T-helper 2 cell treated with Interferon-gamma antibody and Interleukin-4, amounts not matched to agents 5 μg/mL and 100 μg/mL, for 36 hours (primary cell): ENCODE measurements around the gene LATS2.

Source experiments
- DNase-seq: peaks from one replicate; pipeline ENCODE4 v3.0.0; 2021; ENCODE audit warnings: low spot score
- H3K27ac Mint-ChIP-seq: one replicate; pipeline ENCODE4 v1.8.0; 2021; ENCODE audit warnings: mild to moderate bottlenecking, mixed read lengths
- H3K27me3 Mint-ChIP-seq: one replicate; pipeline ENCODE4 v1.8.0; 2021; ENCODE audit warnings: low read depth, mixed read lengths
- H3K36me3 Mint-ChIP-seq: one replicate; pipeline ENCODE4 v1.8.0; 2021; ENCODE audit warnings: low read depth, mixed read lengths
- H3K4me1 Mint-ChIP-seq: one replicate; pipeline ENCODE4 v1.8.0; 2021; ENCODE audit warnings: low read depth, mixed read lengths
- H3K4me3 Mint-ChIP-seq: one replicate; pipeline ENCODE4 v1.8.0; 2022; ENCODE audit warnings: mild to moderate bottlenecking, moderate library complexity, mixed read lengths
- H3K9me3 Mint-ChIP-seq: one replicate; pipeline ENCODE4 v1.8.0; 2021; ENCODE audit warnings: mixed read lengths

The LATS2 gene

DNA sequence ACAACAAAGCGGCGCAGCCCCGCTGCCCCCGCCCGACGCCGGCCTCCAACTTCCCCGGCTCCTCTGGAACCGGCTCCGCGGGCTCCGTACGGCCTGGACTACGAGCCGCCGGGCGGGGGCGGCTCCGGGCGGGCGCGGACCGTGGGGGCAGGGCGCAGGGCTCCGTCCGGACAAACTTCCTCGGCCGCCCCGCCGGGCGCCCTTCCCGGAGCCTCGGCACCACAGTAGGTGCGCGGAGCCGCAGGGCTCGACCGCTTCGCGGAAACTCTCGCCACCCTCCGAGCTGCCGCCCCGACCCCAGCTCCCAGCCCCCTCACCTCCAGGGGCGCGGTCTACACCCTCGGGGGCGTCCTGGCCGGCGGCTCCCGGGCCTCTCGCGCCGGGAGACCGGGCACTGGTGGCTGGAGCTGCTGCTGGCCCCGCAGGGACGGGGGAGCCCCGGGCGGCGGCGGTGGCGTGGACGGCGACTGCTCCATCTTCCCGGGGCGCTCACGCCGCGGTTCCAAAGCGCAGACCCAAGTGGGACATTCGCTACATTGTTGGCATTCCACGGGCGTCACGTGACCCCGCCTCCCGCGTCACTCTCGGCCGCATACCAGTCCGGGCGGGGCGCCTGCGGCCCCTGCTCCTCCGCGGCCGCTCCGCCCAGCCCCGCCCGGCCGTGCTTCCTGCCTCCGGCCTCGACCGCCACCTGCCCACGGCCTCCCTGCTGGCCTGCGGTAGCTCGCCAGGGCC is at the start of gene LATS2:
LATS2 (minus strand) TSS at position 558 of the 735 bp plus-strand sequence. CDS start 15,560 bp downstream, outside the sequence.
- Mint-ChIP-seq H3K27me3 (peaks cover 57% of the 10 kb centered on the region), H3K36me3 (peaks cover 2% of the 10 kb centered on the region), H3K27ac (peak within 1 kb of the TSS; percentile 76), H3K9me3 (no peaks in the 10 kb centered on the region), H3K4me1 (peaks cover 2% of the 10 kb centered on the region), H3K4me3 (peak within 1 kb of the TSS; percentile 85)
- peak; percentile 74 for DNase-seq

DNA sequence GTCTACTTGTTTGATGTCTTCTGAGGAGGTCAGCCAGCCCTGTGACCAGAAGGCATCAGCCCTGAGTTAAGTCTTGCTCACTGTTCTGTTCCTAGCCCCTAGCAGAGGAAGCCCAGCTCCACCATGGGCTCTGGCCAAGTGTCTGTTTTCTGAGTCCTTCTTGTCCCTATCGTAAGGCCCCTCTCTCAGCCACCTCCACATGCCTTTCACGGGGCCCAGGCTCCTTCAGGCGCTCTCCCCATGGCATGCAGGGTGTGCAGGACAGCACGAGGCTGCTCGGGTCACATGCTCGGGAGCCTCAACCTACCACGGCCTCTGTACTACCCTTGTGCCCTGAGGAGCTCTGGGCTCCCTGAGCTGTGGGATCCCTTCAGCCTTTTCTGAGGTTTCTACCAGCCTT is 47.8 kb upstream of the LATS2 start:
- H3K27me3 Mint-ChIP-seq: no peaks in the 10 kb centered on the region

DNA sequence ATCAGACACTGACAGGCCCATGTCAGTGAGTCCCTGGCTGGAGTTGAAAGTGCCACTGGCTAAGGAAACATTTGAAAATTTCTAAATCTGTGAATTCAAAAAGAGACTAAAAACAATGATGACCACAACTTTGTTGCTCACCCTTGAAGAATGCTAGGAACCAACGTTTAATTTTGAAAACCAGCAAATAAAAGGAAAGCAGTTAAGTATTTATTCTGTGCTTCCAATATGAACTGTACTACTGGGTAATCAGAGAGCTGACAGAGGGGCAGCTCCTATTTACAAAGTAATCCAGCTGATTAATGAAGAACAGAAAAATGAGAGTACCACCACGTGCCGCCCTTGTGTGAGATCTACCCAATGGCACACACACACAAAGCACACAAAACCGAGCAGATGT is 44.7 kb upstream of the LATS2 start:
- no peaks in the 10 kb centered on the region for H3K27me3 Mint-ChIP-seq
- H3K27ac Mint-ChIP-seq: no peak overlapping the region
- no peaks in the 10 kb centered on the region for H3K9me3 Mint-ChIP-seq
- H3K4me3 Mint-ChIP-seq: no peak overlapping the region
- DNase-seq: no peak
- H3K4me1 Mint-ChIP-seq: no peaks in the 10 kb centered on the region
- H3K36me3 Mint-ChIP-seq: no peaks in the 10 kb centered on the region

More for the DNA sequence above, 47.8 kb upstream of the LATS2 start:
- no peaks in the 10 kb centered on the region for H3K4me1 Mint-ChIP-seq
- H3K9me3 Mint-ChIP-seq: no peaks in the 10 kb centered on the region
- H3K36me3 Mint-ChIP-seq: no peaks in the 10 kb centered on the region
- no peak overlapping the region for H3K27ac Mint-ChIP-seq
- no peak for DNase-seq
- H3K4me3 Mint-ChIP-seq: no peak overlapping the region

DNA sequence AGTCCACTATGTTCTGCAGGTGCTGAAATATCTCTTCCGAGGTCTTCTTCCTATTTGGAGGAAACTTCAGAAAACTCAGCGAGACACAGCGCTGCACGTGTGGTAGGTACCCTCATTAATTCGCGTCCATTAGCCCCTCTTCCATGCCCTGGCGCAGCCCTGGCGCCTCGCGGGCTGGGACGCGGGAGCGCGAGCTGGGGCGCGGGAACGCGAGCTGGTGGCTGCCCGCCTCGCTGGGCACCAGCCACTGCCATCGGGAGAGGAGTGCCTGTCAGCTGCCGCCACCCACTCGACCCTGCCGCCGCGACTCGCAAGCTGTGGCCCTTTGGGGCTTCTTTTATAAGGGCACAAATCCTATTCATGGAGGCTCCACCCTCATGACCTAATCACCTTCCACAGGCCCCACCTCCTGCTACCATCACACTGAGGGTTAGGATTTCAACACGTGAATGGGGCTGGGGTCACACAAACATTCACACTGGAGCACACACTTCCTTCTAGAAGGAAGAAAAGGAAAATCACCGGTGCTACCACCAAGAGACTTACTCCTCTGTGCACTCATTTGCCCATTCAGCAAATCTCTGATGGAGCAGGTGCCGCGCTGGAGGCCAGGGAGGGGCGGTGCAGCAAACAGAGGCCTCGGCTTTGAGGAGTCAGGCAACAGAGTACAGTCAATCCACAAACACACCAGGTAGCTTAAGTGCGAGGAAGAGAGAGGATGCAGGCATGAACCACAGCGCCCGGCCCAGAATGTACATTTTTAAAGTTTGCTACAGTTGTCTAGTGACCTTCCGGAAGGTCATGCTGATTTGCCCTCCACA is 43.0 kb upstream of the LATS2 start:
- Mint-ChIP-seq H3K4me3 (no peak overlapping the region), H3K27ac (no peak overlapping the region), H3K9me3 (no peaks in the 10 kb centered on the region), H3K36me3 (no peaks in the 10 kb centered on the region), H3K27me3 (no peaks in the 10 kb centered on the region), H3K4me1 (no peaks in the 10 kb centered on the region)
- DNase-seq: no peak

DNA sequence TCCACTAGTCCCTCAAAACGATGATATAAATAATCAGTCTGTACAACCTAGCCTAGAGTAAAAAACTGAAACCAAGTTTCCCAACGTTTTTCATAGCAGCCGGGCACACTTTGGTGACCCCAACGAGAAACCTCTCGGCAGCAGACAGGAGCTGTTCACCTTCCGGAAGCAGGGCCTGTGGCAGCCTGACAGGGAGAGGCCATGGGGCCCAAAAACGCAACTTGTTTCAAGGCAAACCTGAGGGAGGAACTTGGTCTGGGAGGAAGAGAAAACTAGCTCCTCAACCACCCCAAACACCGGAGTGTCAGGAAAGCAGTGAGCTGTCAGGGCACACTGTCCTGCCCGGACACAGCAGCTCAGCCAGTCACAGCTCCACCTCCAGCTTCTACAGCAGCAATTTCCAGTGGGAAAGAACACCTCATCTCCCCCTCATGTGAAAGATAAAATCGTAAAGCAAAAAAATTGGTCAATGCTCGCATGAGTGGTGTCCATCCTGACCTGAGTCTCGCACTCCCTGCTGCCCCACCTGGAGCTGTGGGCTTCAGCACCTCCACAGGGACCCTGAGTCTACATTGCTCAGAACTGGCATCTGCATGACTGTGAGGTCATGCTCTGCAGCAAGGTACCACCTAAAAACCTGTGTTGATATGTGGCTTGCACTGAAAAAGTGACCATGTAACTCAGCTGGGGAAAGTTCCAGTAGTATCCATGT is 40.6 kb upstream of the LATS2 start:
- H3K36me3 Mint-ChIP-seq: no peaks in the 10 kb centered on the region
- H3K9me3 Mint-ChIP-seq: no peaks in the 10 kb centered on the region
- H3K27ac Mint-ChIP-seq: no peak overlapping the region
- peaks cover 3% of the 10 kb centered on the region for H3K27me3 Mint-ChIP-seq
- no peak overlapping the region for H3K4me3 Mint-ChIP-seq
- no peaks in the 10 kb centered on the region for H3K4me1 Mint-ChIP-seq
- no peak for DNase-seq

DNA sequence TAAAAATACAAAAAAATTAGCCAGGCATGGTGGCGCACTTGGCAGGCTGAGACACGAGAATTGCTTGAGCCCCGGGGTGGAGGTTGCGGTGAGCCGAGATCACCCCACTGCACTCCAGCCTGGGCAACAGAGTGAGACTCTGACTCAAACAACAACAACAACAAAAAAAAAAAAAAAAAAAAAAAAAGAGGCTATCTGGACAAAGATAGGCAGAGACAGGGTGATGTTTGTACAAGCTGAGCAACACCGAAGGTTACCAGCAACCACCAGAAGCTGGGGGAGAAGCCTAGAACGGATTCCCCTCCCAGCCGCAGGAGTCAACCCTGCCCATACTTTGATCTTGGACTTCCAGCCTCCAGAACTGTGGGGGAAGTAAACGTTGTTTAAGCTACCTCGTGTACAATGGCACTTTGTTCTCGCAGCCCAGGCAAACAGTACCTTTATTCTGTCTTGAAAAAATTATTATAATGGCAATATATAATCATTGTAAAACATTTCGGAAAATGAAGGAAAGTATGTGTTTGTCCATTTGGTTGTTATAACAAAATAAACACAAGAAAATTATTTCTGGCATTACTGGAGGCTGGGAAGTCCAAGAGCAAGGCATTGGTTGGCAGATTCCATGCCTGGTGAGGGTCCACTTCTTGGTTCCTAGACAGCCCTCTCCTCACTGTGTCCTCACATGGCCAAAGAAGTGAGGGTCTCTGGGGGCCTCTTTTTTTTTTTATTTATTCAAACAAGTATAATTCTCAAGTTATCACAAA is 39.8 kb upstream of the LATS2 start:
- Mint-ChIP-seq H3K4me1 (no peaks in the 10 kb centered on the region), H3K4me3 (no peak overlapping the region)

DNA sequence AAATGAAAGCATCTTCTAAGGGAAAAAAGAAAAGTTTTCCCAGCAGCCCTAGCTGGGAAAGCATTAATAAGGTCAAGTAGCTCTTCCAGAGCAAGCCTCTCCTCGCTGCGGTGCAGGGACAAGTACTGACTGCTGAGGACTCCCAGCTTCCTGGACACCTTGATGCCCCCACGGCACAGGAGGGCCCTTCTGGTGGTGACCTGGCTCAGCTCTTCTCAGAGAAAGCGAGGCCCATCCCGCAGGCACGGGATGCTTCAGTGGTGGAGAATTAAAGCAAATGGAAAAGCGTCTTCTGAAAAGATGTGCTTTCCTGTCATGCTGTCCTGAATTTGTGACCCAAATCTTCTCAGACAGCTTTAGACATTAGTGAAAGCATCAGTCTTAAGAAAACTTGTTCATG is 38.8 kb upstream of the LATS2 start:
- Mint-ChIP-seq H3K36me3 (no peaks in the 10 kb centered on the region), H3K27me3 (peaks cover 3% of the 10 kb centered on the region), H3K27ac (no peak overlapping the region), H3K4me1 (no peaks in the 10 kb centered on the region), H3K9me3 (no peaks in the 10 kb centered on the region), H3K4me3 (no peak overlapping the region)
- no peak for DNase-seq

More for the DNA sequence above, 39.8 kb upstream of the LATS2 start:
- Mint-ChIP-seq H3K9me3 (no peaks in the 10 kb centered on the region), H3K27me3 (peaks cover 3% of the 10 kb centered on the region), H3K27ac (no peak overlapping the region), H3K36me3 (no peaks in the 10 kb centered on the region)
- no peak for DNase-seq

DNA sequence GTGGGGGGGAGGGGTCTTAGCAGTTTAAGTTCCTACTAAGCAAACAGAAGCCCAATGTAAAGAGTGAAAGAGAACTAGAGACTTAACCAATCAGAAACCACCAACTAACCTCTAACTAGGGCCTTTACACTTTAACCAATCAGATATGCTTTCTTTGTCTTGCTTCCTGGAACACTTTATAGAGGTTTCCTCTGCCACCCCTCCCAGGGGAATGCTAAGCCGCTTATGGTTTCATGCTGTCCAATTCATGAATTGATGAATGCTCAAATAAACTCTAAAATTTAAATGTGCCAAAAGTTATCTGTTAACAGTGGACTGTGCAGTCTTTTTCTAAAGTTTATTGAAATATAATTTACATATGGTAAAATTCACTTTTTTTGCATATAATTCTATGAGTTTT is 33.9 kb upstream of the LATS2 start:
- no peaks in the 10 kb centered on the region for H3K9me3 Mint-ChIP-seq
- no peak overlapping the region for H3K27ac Mint-ChIP-seq
- H3K4me1 Mint-ChIP-seq: no peaks in the 10 kb centered on the region
- peaks cover 3% of the 10 kb centered on the region for H3K27me3 Mint-ChIP-seq
- no peak for DNase-seq
- H3K4me3 Mint-ChIP-seq: no peak overlapping the region
- no peaks in the 10 kb centered on the region for H3K36me3 Mint-ChIP-seq

DNA sequence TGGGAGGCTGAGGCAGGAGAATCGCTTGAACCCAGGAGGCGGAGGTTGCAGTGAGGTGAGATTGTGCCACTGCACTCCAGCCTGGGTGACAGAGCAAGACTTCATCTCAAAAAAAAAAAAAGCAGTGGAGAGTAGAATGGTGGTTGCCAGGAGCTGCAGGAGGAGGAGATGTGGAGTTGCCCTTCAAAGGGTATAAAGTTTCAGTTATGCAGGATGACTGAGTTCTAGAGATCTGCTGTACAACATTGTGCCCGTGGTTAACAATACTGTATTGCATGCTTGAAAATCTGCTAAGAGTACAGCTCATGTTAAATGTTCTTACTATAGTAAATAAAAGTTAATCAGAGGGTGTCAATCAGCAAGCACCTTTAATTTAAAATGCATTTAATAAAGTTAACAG is 28.4 kb upstream of the LATS2 start:
- Mint-ChIP-seq H3K36me3 (no peaks in the 10 kb centered on the region), H3K27ac (no peak overlapping the region), H3K4me3 (no peak overlapping the region), H3K27me3 (peaks cover 13% of the 10 kb centered on the region), H3K9me3 (no peaks in the 10 kb centered on the region), H3K4me1 (no peaks in the 10 kb centered on the region)
- no peak for DNase-seq

DNA sequence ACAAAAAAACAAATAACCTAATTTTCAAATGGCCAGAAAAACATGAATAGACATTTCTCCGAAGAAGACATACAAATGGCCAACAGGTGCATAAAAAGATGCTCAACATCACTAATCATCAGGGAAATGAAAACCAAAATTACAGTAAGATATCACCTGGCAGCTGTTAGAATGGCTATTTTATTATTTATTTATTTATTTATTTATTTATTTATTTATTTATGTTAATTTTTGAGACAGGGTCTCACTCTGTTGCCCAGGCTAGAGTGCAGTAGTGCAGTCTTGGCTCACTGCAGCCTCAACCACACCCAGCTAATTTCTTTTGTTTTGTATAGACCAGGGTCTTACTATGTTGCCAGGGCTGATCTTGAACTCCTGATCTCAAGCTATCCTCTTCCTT is 27.1 kb upstream of the LATS2 start:
- H3K4me3 Mint-ChIP-seq: no peak overlapping the region
- H3K27ac Mint-ChIP-seq: no peak overlapping the region
- no peaks in the 10 kb centered on the region for H3K9me3 Mint-ChIP-seq
- H3K4me1 Mint-ChIP-seq: no peaks in the 10 kb centered on the region
- no peak for DNase-seq
- H3K27me3 Mint-ChIP-seq: peaks cover 13% of the 10 kb centered on the region
- no peaks in the 10 kb centered on the region for H3K36me3 Mint-ChIP-seq

DNA sequence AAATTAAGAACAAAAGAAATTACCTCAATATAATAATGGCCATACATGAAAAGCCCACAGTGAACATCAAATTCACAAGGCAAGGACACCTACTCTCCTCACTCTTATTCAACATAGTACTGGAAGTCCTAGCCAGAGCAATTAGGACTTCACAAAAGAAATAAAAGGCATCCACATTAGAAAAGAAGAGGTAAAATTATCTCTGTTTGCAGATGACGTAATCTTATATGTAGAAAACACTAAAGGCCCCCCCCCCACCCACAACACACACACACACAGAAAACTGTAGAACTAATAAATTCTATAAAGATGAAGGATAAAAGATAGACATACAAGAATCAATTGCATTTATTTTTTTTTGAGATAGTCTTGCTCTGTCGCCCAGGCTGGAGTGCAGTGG is 25.5 kb upstream of the LATS2 start:
- peaks cover 13% of the 10 kb centered on the region for H3K27me3 Mint-ChIP-seq

DNA sequence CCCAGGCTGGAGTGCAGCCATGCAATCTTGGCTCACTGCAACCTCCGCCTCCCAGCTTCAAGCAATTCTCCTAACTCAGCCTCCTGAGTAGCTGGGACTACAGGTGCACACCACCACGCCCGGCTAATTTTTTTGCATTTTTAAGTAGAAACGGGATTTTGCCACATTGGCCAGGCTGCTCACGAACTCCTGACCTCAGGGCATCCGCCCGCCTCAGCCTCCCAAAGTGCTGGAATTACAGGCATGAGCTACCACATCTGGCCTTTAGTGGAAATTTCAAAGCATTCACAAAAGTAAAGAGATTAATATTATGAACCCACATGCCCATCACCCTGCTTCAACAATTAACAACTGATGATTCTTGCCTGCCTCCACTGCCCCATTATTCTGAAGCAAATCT is 20.5 kb upstream of the LATS2 start:
- Mint-ChIP-seq H3K27ac (no peak overlapping the region), H3K27me3 (peaks cover 28% of the 10 kb centered on the region), H3K4me3 (no peak overlapping the region), H3K36me3 (no peaks in the 10 kb centered on the region), H3K4me1 (no peaks in the 10 kb centered on the region), H3K9me3 (no peaks in the 10 kb centered on the region)
- DNase-seq: no peak

More for the DNA sequence above, 25.5 kb upstream of the LATS2 start:
- Mint-ChIP-seq H3K27ac (no peak overlapping the region), H3K4me1 (no peaks in the 10 kb centered on the region), H3K36me3 (no peaks in the 10 kb centered on the region), H3K4me3 (no peak overlapping the region), H3K9me3 (no peaks in the 10 kb centered on the region)
- no peak for DNase-seq

DNA sequence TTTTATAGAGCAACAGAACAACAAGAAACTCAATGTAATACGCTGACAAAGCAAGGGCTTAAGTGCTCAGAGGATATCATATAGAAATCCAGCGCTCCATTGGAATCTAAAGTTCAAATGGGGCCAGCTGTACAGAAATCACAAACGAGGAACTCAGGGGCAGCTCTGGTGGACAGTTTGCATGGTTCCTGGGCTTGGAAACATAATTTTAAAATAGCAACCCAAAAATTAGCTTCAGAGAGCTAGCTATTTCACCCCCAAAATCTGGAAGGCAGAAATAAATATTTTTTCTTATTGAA is 19.2 kb upstream of the LATS2 start:
- no peaks in the 10 kb centered on the region for H3K36me3 Mint-ChIP-seq
- DNase-seq: no peak
- no peaks in the 10 kb centered on the region for H3K9me3 Mint-ChIP-seq
- H3K27ac Mint-ChIP-seq: no peak overlapping the region
- H3K27me3 Mint-ChIP-seq: peaks cover 23% of the 10 kb centered on the region
- no peaks in the 10 kb centered on the region for H3K4me1 Mint-ChIP-seq
- no peak overlapping the region for H3K4me3 Mint-ChIP-seq
